Esophagus muscularis mucosa (tissue), 4 donors: Measurements from ENCODE around the gene JMJD6. TPM values are rescaled to one million over a fixed set of nuclear protein-coding genes. Genes with fewer than 3 reads are reported as not detected.

Source experiments
- DNase-seq: peaks from one replicate; pipeline ENCODE4 v3.0.0-alpha.2; 2017; ENCODE audit errors: extremely low spot score
- H3K27ac ChIP-seq, 4 donors: fragments of 200-600 bp; sonication (generic); replicated peaks in 1 of 4; 1 replicate in 3 of 4; 2 replicates in 1 of 4; pipeline ENCODE4 v1.5.1; 2016 to 2019; ENCODE audit warnings: mild to moderate bottlenecking in 1 of 4
- H3K27me3 ChIP-seq, 4 donors: fragments of 200-600 bp; sonication (generic); one replicate each; pipeline versions ENCODE4 v1.5.1 to v1.6.0; 2016 to 2019
- H3K36me3 ChIP-seq, 4 donors: fragments of 200-600 bp; sonication (generic); one replicate each; pipeline ENCODE4 v1.5.1; 2016 to 2019
- H3K4me1 ChIP-seq, 4 donors: fragments of 200-600 bp; sonication (generic); one replicate each; pipeline ENCODE4 v1.5.1; 2016 to 2019
- H3K4me3 ChIP-seq, 4 donors: fragments of 200-600 bp; sonication (generic); 1 replicate in 2 of 4; 2 replicates in 2 of 4; pipeline ENCODE4 v1.5.1; 2016 to 2019; ENCODE audit warnings: mild to moderate bottlenecking in 4 of 4, moderate library complexity in 1 of 4
- H3K9me3 ChIP-seq, 4 donors: fragments of 200-600 bp; sonication (generic); 1 replicate in 3 of 4; 2 replicates in 1 of 4; pipeline ENCODE4 v1.5.1; 2016 to 2019
- CTCF ChIP-seq, 3 experiments: fragments of 200-600 bp in 2 of 3; fragments of 450-650 bp in 1 of 3; sonication (generic) in 2 of 3; IDR thresholded peaks; one replicate each; pipeline ENCODE4 v1.5.1; 2017 to 2019; ENCODE audit warnings: antibody characterized with exemption in 3 of 3, mild to moderate bottlenecking in 2 of 3, moderate library complexity in 1 of 3
- EP300 ChIP-seq: sonication (generic); formaldehyde crosslinking; IDR thresholded peaks from one replicate; pipeline ENCODE4 v1.6.1; 2017; ENCODE audit warnings: antibody characterized with exemption
- POLR2A ChIP-seq: fragments of 450-650 bp; IDR thresholded peaks from one replicate; pipeline ENCODE4 v1.6.1; 2017; ENCODE audit warnings: antibody characterized with exemption, moderate library complexity, mild to moderate bottlenecking, low read depth
- POLR2AphosphoS5 ChIP-seq, 2 donors: sonication (generic); formaldehyde crosslinking; IDR thresholded peaks; one replicate each; pipeline ENCODE4 v1.6.1; 2017; ENCODE audit warnings: antibody characterized with exemption in 2 of 2
- WGBS: methylation state at CpG from one replicate; pipeline ENCODE4 v1.1.5; 2018; 5-methylcytosine and 5-hydroxymethylcytosine counted together
- intact Hi-C: fragments of 100-400 bp; cut with DNase I; formaldehyde crosslinking; loops from one replicate; pipeline ENCODE4 v1.15.1; 2023
- total RNA-seq, 4 donors: library from RNA; depleted of rRNA; stranded (reverse); fragments of >200 nt; gene quantifications; one replicate each; pipeline versions ENCODE4 v1.1.0 to v1.2.1, GENCODE V29; 2016

The JMJD6 gene
- total RNA-seq, 4 donors from 2014 or later = 29.5 to 54.5 (median 49.5) TPM

- Histone ChIP-seq H3K27me3 (no peaks in the 10 kb centered on the region), H3K36me3 (peaks cover 3 to 44% (median 24%) of the 10 kb centered on the region in 4 donors), H3K27ac (peak overlapping the region; percentile 89 to 96 (median 92)), H3K9me3 (no peaks in the 10 kb centered on the region), H3K4me3 (peak overlapping the region in 3 of 4 donors; percentile 8 to 26 (median 20)), H3K4me1 (peaks cover 95 to 99% (median 99%) of the 10 kb centered on the region in 4 donors)
- intact Hi-C loops = no loop called here
- DNase-seq = peak; percentile 95
- no peak for TF ChIP-seq EP300
- TF ChIP-seq POLR2AphosphoS5 (IDR thresholded peaks at IDR 0.05) = peak; percentile 68 to 89
- WGBS = 56% methylated on average over 23 of the region's 26 CpGs
These were observed 38.9 kb downstream of the JMJD6 start for GRCh38 chr17:76687298-76688164.

- no peak for DNase-seq
- 52% methylated on average over 14 of the region's 15 CpGs for WGBS
- Histone ChIP-seq H3K9me3 (no peaks in the 10 kb centered on the region), H3K36me3 (peaks cover 3 to 52% (median 28%) of the 10 kb centered on the region in 4 donors), H3K27me3 (no peaks in the 10 kb centered on the region), H3K4me1 (peaks cover 98 to 100% (median 100%) of the 10 kb centered on the region in 4 donors), H3K27ac (peak overlapping the region; percentile 89 to 96 (median 92)), H3K4me3 (peak overlapping the region in 3 of 4 donors; percentile 2 to 26 (median 8))
- TF ChIP-seq POLR2A = no peak
- no peak for TF ChIP-seq EP300
- peak in 1 of 2 donors; percentile 38 for TF ChIP-seq POLR2AphosphoS5 (IDR thresholded peaks at IDR 0.05)
- no peak for TF ChIP-seq CTCF (IDR thresholded peaks at IDR 0.05)
- intact Hi-C loops = no loop called here
These were observed 39.7 kb downstream of the JMJD6 start for GRCh38 chr17:76686538-76687297.

GRCh38 chr17:76685846-76686245 lies 40.6 kb downstream of the JMJD6 start:
- intact Hi-C loops = no loop called here
- Histone ChIP-seq H3K36me3 (peaks cover 3 to 58% (median 29%) of the 10 kb centered on the region in 4 donors), H3K9me3 (no peaks in the 10 kb centered on the region), H3K4me1 (peaks cover 98 to 100% (median 100%) of the 10 kb centered on the region in 4 donors), H3K27me3 (no peaks in the 10 kb centered on the region), H3K27ac (peak overlapping the region; percentile 89 to 96 (median 92)), H3K4me3 (no peak overlapping the region)
- DNase-seq = no peak
- WGBS = 54% methylated on average over 8 of the region's 8 CpGs
- TF ChIP-seq POLR2A (no peak), POLR2AphosphoS5 (IDR thresholded peaks at IDR 0.05) (no peak), CTCF (IDR thresholded peaks at IDR 0.05) (no peak), EP300 (no peak)

- no peak for TF ChIP-seq POLR2AphosphoS5 (IDR thresholded peaks at IDR 0.05)
- no peak for TF ChIP-seq CTCF (IDR thresholded peaks at IDR 0.05)
- TF ChIP-seq POLR2A = no peak
- TF ChIP-seq EP300 = no peak
- H3K27me3 ChIP-seq = no peaks in the 10 kb centered on the region
- H3K9me3 ChIP-seq = no peaks in the 10 kb centered on the region
- no peak overlapping the region for H3K4me3 ChIP-seq
- 78% methylated on average over 12 of the region's 12 CpGs for WGBS
- intact Hi-C loops = no loop called here
- peaks cover 95 to 98% (median 96%) of the 10 kb centered on the region in 4 donors for H3K4me1 ChIP-seq
- H3K36me3 ChIP-seq = peaks cover 7 to 63% (median 33%) of the 10 kb centered on the region in 4 donors
- H3K27ac ChIP-seq = peak overlapping the region; percentile 89 to 96 (median 92)
- DNase-seq = no peak
These were observed 41.0 kb downstream of the JMJD6 start for GRCh38 chr17:76685366-76685765.
